SK-N-SH treated with all-trans-retinoic acid at 6 μM for 48 hours (cell line): Measurements from ENCODE around the gene METAP2.

Experiments
- ATAC-seq: fragments of 200-7000 bp; cut with Tn5 transposase; 3 replicates; pipeline ENCODE4 v1.9.1; 2020; ENCODE audit warnings: mild to moderate bottlenecking, moderate library complexity
- ARNTL ChIP-seq: fragments of 450-650 bp; formaldehyde crosslinking; IDR thresholded peaks from 2 replicates; pipeline ENCODE4 v1.5.0; 2020; ENCODE audit warnings: low read depth, mild to moderate bottlenecking, moderate library complexity, borderline replicate concordance
- BACH2 ChIP-seq: fragments of 250-450 bp; sonication (Bioruptor Pico); IDR thresholded peaks from 2 replicates; pipeline ENCODE4 v1.9.0; 2021; ENCODE audit warnings: mild to moderate bottlenecking, borderline replicate concordance
- CREB5 ChIP-seq: fragments of 250-450 bp; sonication (Bioruptor Pico); IDR thresholded peaks from 2 replicates; pipeline ENCODE4 v1.5.1; 2020; ENCODE audit warnings: low read depth, mild to moderate bottlenecking, moderate library complexity
- CSDC2 ChIP-seq: fragments of 250-450 bp; sonication (Bioruptor Pico); IDR thresholded peaks from 2 replicates; pipeline ENCODE4 v1.5.0; 2020; ENCODE audit warnings: mild to moderate bottlenecking, moderate library complexity
- CSRNP3 ChIP-seq: fragments of 250-450 bp; sonication (Bioruptor Pico); IDR thresholded peaks from 2 replicates; pipeline ENCODE4 v1.5.1; 2021; ENCODE audit warnings: mild to moderate bottlenecking, moderate library complexity
- ESRRG ChIP-seq: fragments of 250-450 bp; sonication (Bioruptor Pico); IDR thresholded peaks from 2 replicates; pipeline ENCODE4 v1.6.1; 2021; ENCODE audit warnings: mild to moderate bottlenecking
- GLIS3 ChIP-seq: fragments of 250-450 bp; sonication (Bioruptor Pico); IDR thresholded peaks from 2 replicates; pipeline ENCODE4 v1.5.0; 2020; ENCODE audit warnings: mild to moderate bottlenecking, moderate library complexity
- ISL1 ChIP-seq: fragments of 250-450 bp; sonication (Bioruptor Pico); IDR thresholded peaks from 2 replicates; pipeline ENCODE4 v2.1.2; 2022; ENCODE audit warnings: mild to moderate bottlenecking, moderate library complexity
- OSR1 ChIP-seq: fragments of 250-450 bp; sonication (Bioruptor Pico); IDR thresholded peaks from 2 replicates; pipeline ENCODE4 v1.8.0; 2022; ENCODE audit warnings: moderate library complexity, mild to moderate bottlenecking, inconsistent platforms
- PATZ1 ChIP-seq: fragments of 250-450 bp; sonication (Bioruptor Pico); IDR thresholded peaks from 2 replicates; pipeline ENCODE4 v1.8.0; 2020; ENCODE audit warnings: mild to moderate bottlenecking, moderate library complexity, borderline replicate concordance
- POU6F1 ChIP-seq: fragments of 250-450 bp; sonication (Bioruptor Pico); IDR thresholded peaks from 2 replicates; pipeline ENCODE4 v1.8.0; 2021; ENCODE audit warnings: low read depth, mild to moderate bottlenecking, moderate library complexity, borderline replicate concordance
- PPARA ChIP-seq: fragments of 250-450 bp; sonication (Bioruptor Pico); IDR thresholded peaks from 2 replicates; pipeline ENCODE4 v1.5.0; 2020; ENCODE audit warnings: mild to moderate bottlenecking, borderline replicate concordance
- RARB ChIP-seq: fragments of 250-450 bp; sonication (Bioruptor Pico); IDR thresholded peaks from 2 replicates; pipeline ENCODE4 v1.8.0; 2021; ENCODE audit warnings: mild to moderate bottlenecking, moderate library complexity
- SNAI2 ChIP-seq: fragments of 250-450 bp; sonication (Bioruptor Pico); IDR thresholded peaks from 2 replicates; pipeline ENCODE4 v1.5.0; 2020; ENCODE audit warnings: mild to moderate bottlenecking, moderate library complexity
- TCF4 ChIP-seq: fragments of 250-450 bp; sonication (Bioruptor Pico); IDR thresholded peaks from 2 replicates; pipeline ENCODE4 v1.8.0; 2021; ENCODE audit warnings: mild to moderate bottlenecking, moderate library complexity, borderline replicate concordance
- TOX ChIP-seq: fragments of 250-450 bp; sonication (Bioruptor Pico); IDR thresholded peaks from 2 replicates; pipeline ENCODE4 v1.8.0; 2021; ENCODE audit warnings: mild to moderate bottlenecking, moderate library complexity, borderline replicate concordance
- TSHZ2 ChIP-seq: fragments of 250-450 bp; sonication (Bioruptor Pico); IDR thresholded peaks from 2 replicates; pipeline ENCODE4 v1.5.0; 2020; ENCODE audit warnings: mild to moderate bottlenecking, moderate library complexity
- ZC3H10 ChIP-seq: fragments of 250-450 bp; sonication (Bioruptor Pico); IDR thresholded peaks from 2 replicates; pipeline ENCODE4 v1.5.1; 2021; ENCODE audit warnings: mild to moderate bottlenecking, moderate library complexity
- ZFP3 ChIP-seq: fragments of 250-450 bp; sonication (Bioruptor Pico); IDR thresholded peaks from 2 replicates; pipeline ENCODE4 v1.5.0; 2020; ENCODE audit warnings: mild to moderate bottlenecking, moderate library complexity
- ZFP30 ChIP-seq: fragments of 450-650 bp; formaldehyde crosslinking; IDR thresholded peaks from 2 replicates; pipeline ENCODE4 v1.5.0; 2022; ENCODE audit warnings: mild to moderate bottlenecking, moderate library complexity
- ZNF565 ChIP-seq: fragments of 450-650 bp; formaldehyde crosslinking; conservative IDR thresholded peaks from 2 replicates; pipeline ENCODE4 v1.5.0; 2020; ENCODE audit warnings: low read depth, mild to moderate bottlenecking, moderate library complexity
- ZNF70 ChIP-seq: fragments of 450-650 bp; formaldehyde crosslinking; IDR thresholded peaks from 2 replicates; pipeline ENCODE4 v1.5.0; 2020; ENCODE audit warnings: mild to moderate bottlenecking, moderate library complexity
- ZNF8 ChIP-seq: fragments of 450-650 bp; formaldehyde crosslinking; IDR thresholded peaks from 2 replicates; pipeline ENCODE4 v1.5.0; 2020; ENCODE audit warnings: mild to moderate bottlenecking, moderate library complexity

METAP2 gene

GRCh38 chr12:95435355-95435754, 38.6 kb upstream of the METAP2 start:
- no peak for TF ChIP-seq PATZ1 (CRISPR knock-in tag)
- no peak for TF ChIP-seq GLIS3 (CRISPR knock-in tag)
- TF ChIP-seq OSR1 (CRISPR knock-in tag): no peak
- no peak for TF ChIP-seq SNAI2 (CRISPR knock-in tag)
- TF ChIP-seq TCF4: no peak
- TF ChIP-seq TSHZ2 (CRISPR knock-in tag): no peak
- no peak for TF ChIP-seq CSRNP3 (CRISPR knock-in tag)
- no peak for TF ChIP-seq PPARA (CRISPR knock-in tag)
- no peak for TF ChIP-seq ZFP30 (CRISPR knock-in tag)
- TF ChIP-seq POU6F1: no peak
- no peak for TF ChIP-seq ZNF70
- TF ChIP-seq ZNF8 (CRISPR knock-in tag): no peak
- TF ChIP-seq ZC3H10 (CRISPR knock-in tag): no peak
- ATAC-seq: no peak

- ATAC-seq: no peak
- TF ChIP-seq POU6F1 (no peak), ARNTL (CRISPR knock-in tag) (no peak), ZC3H10 (CRISPR knock-in tag) (no peak), GLIS3 (CRISPR knock-in tag) (no peak), CREB5 (CRISPR knock-in tag) (no peak), TOX (CRISPR knock-in tag) (no peak), PATZ1 (CRISPR knock-in tag) (no peak), CSDC2 (no peak), PPARA (CRISPR knock-in tag) (no peak), TSHZ2 (CRISPR knock-in tag) (no peak), RARB (no peak), ZFP3 (CRISPR knock-in tag) (no peak), ZFP30 (CRISPR knock-in tag) (no peak), ESRRG (CRISPR knock-in tag) (no peak), ZNF70 (no peak), BACH2 (no peak), ZNF565 (CRISPR knock-in tag) (no peak), ISL1 (CRISPR knock-in tag) (no peak), CSRNP3 (CRISPR knock-in tag) (no peak)
Measured at GRCh38 chr12:95437565-95437964, 36.4 kb upstream of the METAP2 start.
